ENCODE measurements around the gene UFM1.

UFM1 gene

DNA sequence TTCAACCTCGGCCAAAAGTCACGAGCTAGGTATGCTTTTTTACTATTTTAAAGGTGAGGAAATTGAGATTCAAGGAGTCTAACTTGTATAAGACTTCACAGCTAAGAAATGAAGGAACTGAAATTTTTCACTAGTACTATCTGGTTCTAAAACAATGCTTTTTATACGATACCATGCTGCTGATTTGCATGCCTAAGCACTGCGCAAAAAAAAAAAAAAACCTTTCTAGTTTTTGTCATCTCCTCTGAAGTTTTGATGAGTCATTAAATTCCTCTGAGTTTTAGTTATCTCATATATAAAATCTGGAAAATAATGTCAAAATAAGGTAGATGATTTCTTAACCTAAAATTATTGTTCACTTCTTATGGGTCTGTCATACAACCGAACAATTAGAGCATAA is 28.0 kb upstream of the UFM1 start:
- TF ChIP-seq, protein P1, sequence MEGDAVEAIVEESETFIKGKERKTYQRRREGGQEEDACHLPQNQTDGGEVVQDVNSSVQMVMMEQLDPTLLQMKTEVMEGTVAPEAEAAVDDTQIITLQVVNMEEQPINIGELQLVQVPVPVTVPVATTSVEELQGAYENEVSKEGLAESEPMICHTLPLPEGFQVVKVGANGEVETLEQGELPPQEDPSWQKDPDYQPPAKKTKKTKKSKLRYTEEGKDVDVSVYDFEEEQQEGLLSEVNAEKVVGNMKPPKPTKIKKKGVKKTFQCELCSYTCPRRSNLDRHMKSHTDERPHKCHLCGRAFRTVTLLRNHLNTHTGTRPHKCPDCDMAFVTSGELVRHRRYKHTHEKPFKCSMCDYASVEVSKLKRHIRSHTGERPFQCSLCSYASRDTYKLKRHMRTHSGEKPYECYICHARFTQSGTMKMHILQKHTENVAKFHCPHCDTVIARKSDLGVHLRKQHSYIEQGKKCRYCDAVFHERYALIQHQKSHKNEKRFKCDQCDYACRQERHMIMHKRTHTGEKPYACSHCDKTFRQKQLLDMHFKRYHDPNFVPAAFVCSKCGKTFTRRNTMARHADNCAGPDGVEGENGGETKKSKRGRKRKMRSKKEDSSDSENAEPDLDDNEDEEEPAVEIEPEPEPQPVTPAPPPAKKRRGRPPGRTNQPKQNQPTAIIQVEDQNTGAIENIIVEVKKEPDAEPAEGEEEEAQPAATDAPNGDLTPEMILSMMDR (IDR thresholded peaks at IDR 0.05; ENCODE audit: low read length), result no peak
- TF ChIP-seq EZH2 (IDR thresholded peaks at IDR 0.05; ENCODE audit: borderline replicate concordance, low read length), result no peak
- Histone ChIP-seq H3K9me2 (ENCODE audit: low read depth, low read length) (no peaks in the 10 kb centered on the region), H3K4me2 (ENCODE audit: low read length) (no peak overlapping the region), H3K9ac (ENCODE audit: low read length) (no peak overlapping the region), H3F3A (ENCODE audit: insufficient read depth, low read length) (no peaks in the 10 kb centered on the region), H3K27ac (ENCODE audit: low read depth, low read length, poor library complexity, severe bottlenecking) (no peak overlapping the region), H3K36me3 (ENCODE audit: insufficient read depth, low read length) (no peaks in the 10 kb centered on the region), H3K9me3 (ENCODE audit: low read length) (no peaks in the 10 kb centered on the region), H3K79me2 (ENCODE audit: insufficient read depth, low read length) (no peaks in the 10 kb centered on the region), H2AFZ (ENCODE audit: low read length) (no peak overlapping the region), H3K27me3 (ENCODE audit: insufficient read depth, low read length) (no peaks in the 10 kb centered on the region), H3K4me3 (ENCODE audit: low read depth, low read length, poor library complexity, severe bottlenecking) (no peak overlapping the region), H3K4me1 (ENCODE audit: insufficient read depth, low read length, severe bottlenecking) (no peaks in the 10 kb centered on the region), H4K20me1 (ENCODE audit: insufficient read depth, low read length) (no peaks in the 10 kb centered on the region)

DNA sequence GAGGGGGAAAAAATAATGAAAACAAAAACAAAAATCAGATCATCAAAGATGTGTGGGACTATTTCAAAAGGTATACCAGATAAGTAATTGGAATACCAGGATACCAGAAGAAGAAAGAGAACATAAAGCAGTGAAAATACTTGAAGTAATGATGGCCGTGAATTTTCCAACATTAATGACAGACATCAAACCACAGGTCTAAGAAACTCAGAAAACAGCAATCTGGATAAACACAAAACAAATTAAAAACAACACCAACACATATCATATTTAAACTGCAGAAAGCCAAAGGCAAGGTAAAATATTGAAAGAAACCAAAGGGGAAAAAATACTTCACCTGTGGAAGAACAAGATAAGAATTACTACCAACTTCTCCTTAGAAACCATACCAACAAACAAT is 24.2 kb upstream of the UFM1 start:
- Histone ChIP-seq H3K9ac (ENCODE audit: low read length) (no peak overlapping the region), H3K36me3 (ENCODE audit: insufficient read depth, low read length) (no peaks in the 10 kb centered on the region), H2AFZ (ENCODE audit: low read length) (no peak overlapping the region), H3K27ac (ENCODE audit: low read depth, low read length, poor library complexity, severe bottlenecking) (no peak overlapping the region), H3K4me2 (ENCODE audit: low read length) (no peak overlapping the region), H3K27me3 (ENCODE audit: insufficient read depth, low read length) (no peaks in the 10 kb centered on the region), H3K4me3 (ENCODE audit: low read depth, low read length, poor library complexity, severe bottlenecking) (no peak overlapping the region), H3K4me1 (ENCODE audit: insufficient read depth, low read length, severe bottlenecking) (no peaks in the 10 kb centered on the region), H3K79me2 (ENCODE audit: insufficient read depth, low read length) (no peaks in the 10 kb centered on the region), H3K9me3 (ENCODE audit: low read length) (no peaks in the 10 kb centered on the region), H3F3A (ENCODE audit: insufficient read depth, low read length) (no peaks in the 10 kb centered on the region), H3K9me2 (ENCODE audit: low read depth, low read length) (no peaks in the 10 kb centered on the region), H4K20me1 (ENCODE audit: insufficient read depth, low read length) (no peaks in the 10 kb centered on the region)
- no peak for TF ChIP-seq EZH2 (IDR thresholded peaks at IDR 0.05; ENCODE audit: borderline replicate concordance, low read length)

DNA sequence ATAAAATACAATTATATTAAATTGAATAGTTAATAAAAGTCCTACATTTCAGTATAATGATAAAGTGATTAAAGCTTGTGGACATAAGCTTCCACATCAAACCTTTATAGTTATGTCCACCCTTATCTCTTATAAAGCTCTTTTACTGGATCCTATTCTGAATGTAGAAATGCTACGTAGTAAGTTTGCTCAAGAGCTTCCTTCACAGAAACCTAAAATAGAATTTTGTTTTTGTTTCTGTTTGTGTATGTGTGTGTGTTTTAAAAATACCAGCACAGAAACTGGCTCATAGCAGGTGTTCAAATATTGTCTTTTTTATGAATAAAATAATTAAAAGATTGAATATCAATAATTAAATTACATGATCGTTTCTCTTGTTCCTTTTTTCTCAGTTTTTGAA is 21.0 kb upstream of the UFM1 start:
- TF ChIP-seq, protein P1 (IDR thresholded peaks at IDR 0.05; ENCODE audit: low read length), result no peak
- TF ChIP-seq EZH2 (IDR thresholded peaks at IDR 0.05; ENCODE audit: borderline replicate concordance, low read length), result no peak
- Histone ChIP-seq H3K4me1 (ENCODE audit: insufficient read depth, low read length, severe bottlenecking) (no peaks in the 10 kb centered on the region), H3K27me3 (ENCODE audit: insufficient read depth, low read length) (no peaks in the 10 kb centered on the region), H3K4me2 (ENCODE audit: low read length) (no peak overlapping the region), H4K20me1 (ENCODE audit: insufficient read depth, low read length) (no peaks in the 10 kb centered on the region), H3F3A (ENCODE audit: insufficient read depth, low read length) (no peaks in the 10 kb centered on the region), H3K79me2 (ENCODE audit: insufficient read depth, low read length) (no peaks in the 10 kb centered on the region), H3K9me2 (ENCODE audit: low read depth, low read length) (no peaks in the 10 kb centered on the region), H3K9me3 (ENCODE audit: low read length) (no peaks in the 10 kb centered on the region), H3K27ac (ENCODE audit: low read depth, low read length, poor library complexity, severe bottlenecking) (no peak overlapping the region), H2AFZ (ENCODE audit: low read length) (no peak overlapping the region), H3K36me3 (ENCODE audit: insufficient read depth, low read length) (no peaks in the 10 kb centered on the region), H3K4me3 (ENCODE audit: low read depth, low read length, poor library complexity, severe bottlenecking) (no peak overlapping the region), H3K9ac (ENCODE audit: low read length) (no peak overlapping the region)

DNA sequence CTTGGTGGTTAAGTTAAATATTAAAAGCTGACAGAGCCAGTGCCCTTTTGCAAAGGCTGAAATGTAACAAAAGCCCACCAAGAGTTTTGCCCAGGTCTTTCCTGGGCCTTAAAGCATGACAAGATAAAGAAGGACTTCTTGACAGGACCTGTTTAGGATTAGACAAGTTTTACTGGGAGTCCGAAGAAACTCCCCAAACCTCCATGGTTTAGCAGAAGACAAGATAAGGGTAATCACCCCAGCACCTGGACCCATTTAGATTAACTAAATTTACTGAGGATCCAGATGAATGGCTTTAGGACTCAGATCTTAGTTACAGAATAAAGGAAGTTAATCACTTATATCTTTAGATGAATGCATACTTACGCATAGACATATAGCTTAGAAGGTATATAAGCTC is 14.8 kb upstream of the UFM1 start:
- no peaks in the 10 kb centered on the region for H3F3A ChIP-seq (ENCODE audit: insufficient read depth, low read length)
- no peaks in the 10 kb centered on the region for H3K36me3 ChIP-seq (ENCODE audit: insufficient read depth, low read length)
- H3K9ac ChIP-seq (ENCODE audit: low read length), result no peak overlapping the region
- no peak overlapping the region for H3K4me2 ChIP-seq (ENCODE audit: low read length)
- H3K27ac ChIP-seq (ENCODE audit: low read depth, low read length, poor library complexity, severe bottlenecking), result no peak overlapping the region
- H3K4me3 ChIP-seq (ENCODE audit: low read depth, low read length, poor library complexity, severe bottlenecking), result no peak overlapping the region
- H3K27me3 ChIP-seq (ENCODE audit: insufficient read depth, low read length), result no peaks in the 10 kb centered on the region
- no peaks in the 10 kb centered on the region for H3K9me2 ChIP-seq (ENCODE audit: low read depth, low read length)
- H3K4me1 ChIP-seq (ENCODE audit: insufficient read depth, low read length, severe bottlenecking), result no peaks in the 10 kb centered on the region
- TF ChIP-seq, protein P1 (IDR thresholded peaks at IDR 0.05; ENCODE audit: low read length), result no peak
- TF ChIP-seq EZH2 (IDR thresholded peaks at IDR 0.05; ENCODE audit: borderline replicate concordance, low read length), result no peak
- no peaks in the 10 kb centered on the region for H3K79me2 ChIP-seq (ENCODE audit: insufficient read depth, low read length)
- H4K20me1 ChIP-seq (ENCODE audit: insufficient read depth, low read length), result no peaks in the 10 kb centered on the region
- H3K9me3 ChIP-seq (ENCODE audit: low read length), result no peaks in the 10 kb centered on the region
- H2AFZ ChIP-seq (ENCODE audit: low read length), result no peak overlapping the region

All from OCI-LY1 (cell line).